ENCODE results near the gene RXRG.

Gene RXRG

GRCh38 chr1:165445388-165445787 is 462 bp upstream of the RXRG start:
- DNase-seq = peak in 1 of 2 experiments; percentile 18

- DNase-seq = no peak
Measured at GRCh38 chr1:165443539-165444311, 1.2 kb downstream of the RXRG start.

GRCh38 chr1:165442653-165443052 is 2.3 kb downstream of the RXRG start:
- DNase-seq = no peak

GRCh38 chr1:165442053-165442452 is 2.9 kb downstream of the RXRG start:
- DNase-seq = no peak

GRCh38 chr1:165441166-165441880 is 3.6 kb downstream of the RXRG start:
- DNase-seq = no peak

GRCh38 chr1:165439330-165439729 is 5.6 kb downstream of the RXRG start:
- no peak for DNase-seq

GRCh38 chr1:165436994-165437393 is 7.9 kb downstream of the RXRG start:
- DNase-seq = no peak

- DNase-seq = no peak
Measured at GRCh38 chr1:165435801-165436200, 9.1 kb downstream of the RXRG start.

- peak in 1 of 2 experiments; percentile 17 for DNase-seq
Measured at GRCh38 chr1:165434281-165434680, 10.6 kb downstream of the RXRG start.

GRCh38 chr1:165431079-165431478 is 13.8 kb downstream of the RXRG start:
- DNase-seq = no peak

- no peak for DNase-seq
Measured at GRCh38 chr1:165426745-165427144, 18.2 kb downstream of the RXRG start.

- no peak for DNase-seq
Measured at GRCh38 chr1:165425621-165426020, 19.3 kb downstream of the RXRG start.

- no peak for DNase-seq
Measured at GRCh38 chr1:165424454-165425216, 20.3 kb downstream of the RXRG start.

GRCh38 chr1:165423136-165423535 is 21.8 kb downstream of the RXRG start:
- no peak for DNase-seq

GRCh38 chr1:165420655-165421054 is 24.3 kb downstream of the RXRG start:
- no peak for DNase-seq

GRCh38 chr1:165419839-165420238 is 25.1 kb downstream of the RXRG start:
- DNase-seq = no peak

GRCh38 chr1:165418195-165418594 is 26.7 kb downstream of the RXRG start:
- DNase-seq = no peak

GRCh38 chr1:165416876-165417275 is 28.1 kb downstream of the RXRG start:
- DNase-seq = no peak

- no peak for DNase-seq
Measured at GRCh38 chr1:165415068-165415467, 29.9 kb downstream of the RXRG start.

GRCh38 chr1:165414620-165415019 is 30.3 kb downstream of the RXRG start:
- DNase-seq = no peak

- DNase-seq = no peak
Measured at GRCh38 chr1:165411396-165411795, 33.5 kb downstream of the RXRG start.

GRCh38 chr1:165409657-165410358 is 35.1 kb downstream of the RXRG start:
- DNase-seq = no peak

GRCh38 chr1:165408518-165408917 is 36.4 kb downstream of the RXRG start:
- peak; percentile 14 to 36 for DNase-seq
